Esophagus muscularis mucosa (tissue), 4 donors: ENCODE data around the gene TMEM9.

Experiments
- CTCF ChIP-seq, 3 experiments: fragments of 200-600 bp in 2 of 3; fragments of 450-650 bp in 1 of 3; sonication (generic) in 2 of 3; IDR thresholded peaks; one replicate each; pipeline ENCODE4 v1.5.1; 2017 to 2019; ENCODE audit warnings: antibody characterized with exemption in 3 of 3, mild to moderate bottlenecking in 2 of 3, moderate library complexity in 1 of 3
- EP300 ChIP-seq: sonication (generic); formaldehyde crosslinking; IDR thresholded peaks from one replicate; pipeline ENCODE4 v1.6.1; 2017; ENCODE audit warnings: antibody characterized with exemption
- POLR2A ChIP-seq: fragments of 450-650 bp; IDR thresholded peaks from one replicate; pipeline ENCODE4 v1.6.1; 2017; ENCODE audit warnings: antibody characterized with exemption, moderate library complexity, mild to moderate bottlenecking, low read depth
- POLR2AphosphoS5 ChIP-seq, 2 donors: sonication (generic); formaldehyde crosslinking; IDR thresholded peaks; one replicate each; pipeline ENCODE4 v1.6.1; 2017; ENCODE audit warnings: antibody characterized with exemption in 2 of 2

- TF ChIP-seq CTCF (IDR thresholded peaks at IDR 0.05) (no peak), EP300 (no peak), POLR2A (no peak), POLR2AphosphoS5 (IDR thresholded peaks at IDR 0.05) (no peak)
Measured at GRCh38 chr1:201183209-201183608, 28.9 kb upstream of the TMEM9 start.
